Stimulated activated CD4-positive, alpha-beta T cell treated with anti-CD3 and anti-CD28 coated beads, Interleukin-2, amount 100 ng/mL, for 24 hours (primary cell): ENCODE data around the gene CBL.

Experiments
- DNase-seq, 2 donors: peaks; one replicate each; pipeline ENCODE4 v3.0.0-alpha.2; 2020

CBL gene

DNA sequence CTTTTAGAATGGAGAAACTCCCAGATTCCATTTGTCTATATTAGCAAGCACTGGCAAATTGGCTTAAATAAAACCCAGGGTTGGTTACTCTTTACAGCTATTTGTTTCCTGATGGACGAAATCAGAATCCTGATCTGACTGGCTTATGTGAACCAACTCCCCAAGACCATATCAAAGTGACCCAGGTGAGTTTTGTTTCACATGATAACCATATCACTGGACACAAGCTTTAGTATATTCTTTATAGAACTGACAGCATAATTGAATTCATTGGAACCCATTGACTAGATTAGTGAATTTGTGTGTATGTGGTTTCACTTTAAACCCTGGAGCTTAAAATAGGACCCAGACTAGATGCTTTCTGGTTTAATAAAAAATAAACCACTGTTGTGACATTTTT lies 71.5 kb downstream of the CBL start:
- DNase-seq = no peak

DNA sequence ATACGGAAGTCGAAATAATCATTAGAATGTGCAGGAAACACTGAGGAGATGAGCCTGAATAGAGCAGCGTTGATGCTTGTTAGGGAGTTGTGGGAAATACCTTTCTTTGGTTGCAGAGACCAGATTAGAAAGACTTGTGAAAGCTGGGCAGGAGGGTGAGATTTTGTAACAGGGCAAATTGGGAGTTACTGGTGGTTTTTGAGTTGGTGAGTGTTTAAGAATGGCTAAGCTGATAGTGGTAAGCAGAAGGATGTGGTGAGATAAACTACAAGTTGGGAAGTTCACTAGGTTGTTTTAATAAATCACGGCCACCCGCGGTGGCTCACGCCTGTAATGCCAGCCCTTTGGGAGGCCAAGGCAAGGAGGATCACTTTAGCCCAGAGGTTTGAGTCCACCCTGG lies 76.4 kb downstream of the CBL start:
- DNase-seq = no peak

DNA sequence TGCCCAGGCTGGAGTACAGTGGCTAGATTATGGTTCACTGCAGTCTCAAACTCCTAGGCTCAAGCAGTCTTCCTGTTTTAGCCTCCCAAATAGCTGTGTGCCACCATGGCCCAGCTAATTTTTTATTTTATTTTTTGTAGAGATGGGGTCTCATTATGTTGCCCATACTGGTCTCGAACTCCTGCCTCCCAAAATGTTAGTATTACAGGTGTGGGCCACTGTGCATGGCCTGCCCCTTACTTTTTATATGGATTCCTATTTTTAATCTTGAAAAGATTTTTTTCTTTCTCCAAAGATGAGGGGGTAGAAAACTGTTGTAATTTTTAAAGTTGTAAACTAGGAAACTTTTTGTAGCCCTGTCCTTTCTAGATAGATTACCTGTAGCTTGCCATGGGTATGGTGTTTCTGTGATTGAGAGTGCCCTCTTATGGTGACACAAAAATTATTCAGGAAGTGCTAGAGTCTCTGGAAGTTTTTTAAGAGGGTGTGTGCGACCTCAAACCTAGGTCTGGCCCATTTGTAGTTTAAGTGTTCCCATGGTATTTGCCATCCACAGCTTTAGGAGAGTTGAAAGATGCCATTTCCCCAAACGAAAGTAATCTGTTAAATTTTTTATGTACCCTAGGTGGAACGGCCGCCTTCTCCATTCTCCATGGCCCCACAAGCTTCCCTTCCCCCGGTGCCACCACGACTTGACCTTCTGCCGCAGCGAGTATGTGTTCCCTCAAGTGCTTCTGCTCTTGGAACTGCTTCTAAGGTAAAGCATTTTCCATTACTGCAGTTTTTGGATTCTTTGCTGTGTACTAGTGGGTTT lies 78.4 kb downstream of the CBL start:
- no peak for DNase-seq

DNA sequence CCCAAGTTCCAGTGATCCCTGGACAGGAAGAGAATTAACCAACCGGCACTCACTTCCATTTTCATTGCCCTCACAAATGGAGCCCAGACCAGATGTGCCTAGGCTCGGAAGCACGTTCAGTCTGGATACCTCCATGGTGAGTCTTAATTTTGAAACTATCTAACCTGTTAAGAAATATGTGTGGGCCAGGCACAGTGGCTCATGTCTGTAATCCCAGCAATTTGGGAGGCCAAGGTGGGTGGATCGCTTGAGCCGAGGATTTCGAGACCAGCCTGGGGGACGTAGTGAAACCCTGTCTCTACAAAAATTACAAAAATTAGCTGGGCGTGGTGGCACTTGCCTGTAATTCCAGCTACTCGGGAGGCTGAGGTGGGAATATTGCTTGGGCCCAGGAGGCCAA lies 79.3 kb downstream of the CBL start:
- no peak for DNase-seq

DNA sequence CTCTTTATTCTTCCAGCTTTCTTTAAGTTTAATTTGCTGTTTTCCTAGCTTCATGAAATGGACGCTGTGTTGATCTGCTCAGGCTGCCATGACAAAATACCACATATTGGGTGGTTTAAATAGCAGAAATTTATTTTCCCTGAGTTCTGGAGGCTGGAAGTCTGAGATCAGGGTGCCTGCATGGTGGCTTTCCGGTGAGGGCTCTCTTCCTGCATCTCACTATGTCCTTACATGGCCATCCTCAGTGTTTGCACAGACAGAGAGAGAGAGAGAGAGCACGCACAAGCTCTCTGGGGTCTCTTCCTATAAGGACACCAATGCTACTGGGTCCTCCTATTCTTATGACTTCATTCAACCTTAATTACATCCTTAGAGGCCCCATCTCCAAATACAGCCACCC lies 82.1 kb downstream of the CBL start:
- DNase-seq = no peak

DNA sequence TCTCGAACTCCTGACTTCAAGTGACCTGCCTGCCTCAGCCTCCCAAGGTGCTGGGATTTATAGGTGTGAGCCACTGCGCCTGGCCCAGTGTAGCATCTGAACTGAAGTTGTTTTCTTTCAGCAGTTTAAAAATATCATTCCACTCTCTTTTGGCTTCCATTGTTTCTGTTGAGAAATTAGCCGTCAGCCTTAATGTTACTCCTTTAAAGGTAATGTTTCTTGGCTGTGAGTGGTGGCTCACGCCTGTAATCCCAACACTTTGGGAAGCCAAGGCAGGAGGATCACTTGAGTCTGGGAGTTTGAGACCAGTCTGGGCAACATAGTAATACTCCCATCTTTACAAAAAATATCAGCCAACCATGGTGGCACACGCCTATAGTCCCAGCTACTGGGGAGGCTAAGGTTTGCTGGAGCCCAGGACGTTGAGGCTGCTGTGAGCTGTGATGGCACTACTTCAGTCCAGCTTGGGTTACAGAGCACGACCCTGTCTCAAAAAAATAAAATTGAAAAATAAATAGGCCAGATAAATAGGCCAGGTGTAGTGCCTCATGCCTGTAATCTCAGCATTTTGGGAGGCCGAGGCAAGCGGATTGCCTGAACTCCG lies 84.9 kb downstream of the CBL start:
- no peak for DNase-seq

DNA sequence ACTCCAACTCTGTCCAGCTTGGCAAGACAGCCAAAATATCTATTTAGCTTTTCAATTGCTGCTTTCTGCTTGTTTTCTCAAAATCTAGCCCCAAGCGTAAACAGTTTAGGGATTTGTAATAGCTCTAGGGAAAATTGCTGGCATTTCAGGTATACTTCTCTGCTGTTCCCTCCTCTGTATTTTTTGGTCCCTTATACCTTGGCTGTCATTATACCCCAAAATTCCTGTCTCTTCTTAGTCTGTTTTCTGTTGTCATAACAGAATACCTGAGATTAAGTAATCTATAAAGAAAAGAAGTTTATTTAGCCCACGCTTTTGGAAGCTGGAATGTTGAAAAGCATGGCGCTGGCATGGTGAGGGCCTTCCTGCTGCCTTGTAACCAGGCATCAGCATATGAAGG lies 87.3 kb downstream of the CBL start:
- DNase-seq = no peak

DNA sequence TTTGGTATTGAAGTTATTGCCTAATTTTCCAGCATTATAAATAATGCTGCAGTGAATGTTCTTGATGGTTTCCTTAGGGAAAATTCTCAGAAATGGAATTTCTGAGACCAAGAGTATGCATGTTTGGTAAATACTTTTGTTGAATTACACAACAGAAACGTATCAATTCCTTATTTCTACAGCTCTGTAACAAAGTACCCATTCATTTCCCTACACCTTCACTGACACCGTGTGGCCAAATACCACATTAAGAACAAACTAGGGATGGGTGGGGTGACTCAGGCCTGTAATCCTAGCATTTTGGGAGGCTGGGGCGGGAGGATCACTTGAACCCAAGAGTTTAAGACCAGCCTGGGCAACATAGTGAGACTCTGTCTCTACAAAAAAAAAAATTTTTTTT lies 89.0 kb downstream of the CBL start:
- no peak for DNase-seq

DNA sequence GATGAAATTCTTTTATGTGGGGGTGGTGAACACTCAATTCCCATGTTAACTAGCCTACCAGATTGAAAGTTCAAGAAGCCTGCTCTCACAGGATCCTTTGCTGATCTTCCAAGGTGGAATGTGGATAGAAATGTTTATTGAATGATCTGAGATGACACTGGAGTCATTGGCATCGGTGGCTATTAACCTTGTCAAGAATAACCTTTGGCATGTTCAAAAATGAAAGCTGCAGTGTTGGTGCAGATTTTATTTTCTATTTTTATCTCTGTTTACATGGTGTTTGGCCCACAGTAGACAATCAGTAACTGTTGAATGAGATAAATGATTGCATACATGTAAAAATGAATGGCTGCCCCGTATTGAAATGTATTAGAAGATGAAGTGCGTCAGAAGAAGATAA lies 91.8 kb downstream of the CBL start:
- DNase-seq = no peak

DNA sequence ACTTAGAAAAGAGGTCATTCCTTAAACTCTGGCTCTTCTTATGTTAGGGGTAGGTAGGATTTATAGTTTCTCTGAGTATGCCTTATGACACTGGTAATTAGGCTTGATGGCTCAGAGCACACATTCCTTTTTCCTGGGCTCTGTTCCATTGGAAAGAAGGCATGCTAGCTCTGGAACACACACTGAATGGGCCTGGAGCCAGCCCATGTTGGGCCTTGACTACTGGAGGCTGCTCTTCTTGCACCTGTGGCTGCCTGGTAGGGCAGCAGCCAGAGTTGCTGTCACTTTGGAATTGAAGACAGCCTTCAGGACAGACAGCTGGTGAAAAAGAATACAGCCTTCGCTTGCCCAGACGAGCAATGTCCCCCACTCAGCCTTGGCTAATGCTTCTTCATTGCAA lies 92.6 kb downstream of the CBL start:
- DNase-seq = no peak

DNA sequence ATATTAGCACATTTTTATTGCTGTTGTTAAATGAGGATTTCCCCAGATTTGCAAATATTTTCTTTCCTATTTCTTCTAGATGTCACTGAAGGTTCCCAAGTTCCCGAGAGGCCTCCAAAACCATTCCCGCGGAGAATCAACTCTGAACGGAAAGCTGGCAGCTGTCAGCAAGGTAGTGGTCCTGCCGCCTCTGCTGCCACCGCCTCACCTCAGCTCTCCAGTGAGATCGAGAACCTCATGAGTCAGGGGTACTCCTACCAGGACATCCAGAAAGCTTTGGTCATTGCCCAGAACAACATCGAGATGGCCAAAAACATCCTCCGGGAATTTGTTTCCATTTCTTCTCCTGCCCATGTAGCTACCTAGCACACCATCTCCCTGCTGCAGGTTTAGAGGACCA lies 93.3 kb downstream of the CBL start:
- no peak for DNase-seq

DNA sequence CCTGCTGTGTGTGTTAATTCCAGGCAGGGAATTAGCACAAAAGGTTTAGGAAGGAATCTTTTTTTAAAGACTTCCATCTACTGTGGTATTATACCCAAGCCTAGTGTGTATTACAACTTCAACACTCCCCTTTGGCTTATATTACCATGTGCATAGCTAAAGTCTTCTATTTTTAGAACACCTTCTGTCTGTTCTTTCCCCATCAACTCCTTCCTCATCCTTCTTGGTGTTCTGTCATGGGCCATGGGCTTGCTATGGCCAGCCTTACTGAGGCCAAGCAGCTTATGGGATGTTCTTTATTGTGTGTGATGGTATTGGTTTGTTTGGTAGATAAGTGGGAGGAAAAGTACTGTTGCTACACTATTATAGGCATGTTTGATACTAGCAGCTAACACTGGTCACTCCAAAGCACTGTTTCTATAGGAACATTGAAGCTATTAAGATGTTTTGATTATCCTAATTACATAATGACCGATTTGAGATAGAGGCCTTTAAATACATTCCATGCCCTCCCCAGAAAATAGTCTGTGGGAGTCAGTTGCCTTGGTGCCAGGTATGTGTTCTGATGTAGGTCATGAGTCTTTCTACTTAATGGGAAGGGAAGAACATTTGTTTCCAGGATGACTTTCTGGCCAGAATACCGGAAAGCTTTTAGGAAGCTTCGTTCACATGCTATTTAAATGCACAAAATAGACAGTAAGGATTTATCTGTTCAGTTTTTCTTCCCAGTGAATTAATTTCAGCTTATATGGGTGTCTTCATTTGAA lies 94.2 kb downstream of the CBL start:
- no peak for DNase-seq

DNA sequence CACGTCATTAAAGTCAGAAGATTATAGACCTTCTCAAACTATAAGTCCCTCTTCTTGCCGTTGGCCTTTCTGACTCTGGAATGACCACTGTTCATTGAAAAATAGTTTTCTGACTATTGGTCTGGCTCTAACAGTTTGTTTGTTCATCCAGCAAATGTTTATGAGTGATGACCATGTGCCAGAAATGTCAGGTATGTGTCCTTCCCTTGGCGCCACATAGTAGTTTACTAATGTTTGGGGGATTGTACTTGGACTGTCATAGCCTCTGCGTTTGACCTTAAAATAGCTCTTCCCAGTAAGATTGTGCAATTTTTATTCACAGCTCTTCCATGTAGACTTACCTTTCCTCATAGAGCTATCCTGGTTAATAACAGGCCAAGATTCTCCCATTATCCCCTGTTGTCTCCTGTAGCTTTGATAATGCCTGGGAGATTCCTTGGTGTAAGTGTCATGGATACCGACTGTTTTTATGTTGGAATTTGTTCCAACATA lies 97.1 kb downstream of the CBL start:
- DNase-seq = no peak

DNA sequence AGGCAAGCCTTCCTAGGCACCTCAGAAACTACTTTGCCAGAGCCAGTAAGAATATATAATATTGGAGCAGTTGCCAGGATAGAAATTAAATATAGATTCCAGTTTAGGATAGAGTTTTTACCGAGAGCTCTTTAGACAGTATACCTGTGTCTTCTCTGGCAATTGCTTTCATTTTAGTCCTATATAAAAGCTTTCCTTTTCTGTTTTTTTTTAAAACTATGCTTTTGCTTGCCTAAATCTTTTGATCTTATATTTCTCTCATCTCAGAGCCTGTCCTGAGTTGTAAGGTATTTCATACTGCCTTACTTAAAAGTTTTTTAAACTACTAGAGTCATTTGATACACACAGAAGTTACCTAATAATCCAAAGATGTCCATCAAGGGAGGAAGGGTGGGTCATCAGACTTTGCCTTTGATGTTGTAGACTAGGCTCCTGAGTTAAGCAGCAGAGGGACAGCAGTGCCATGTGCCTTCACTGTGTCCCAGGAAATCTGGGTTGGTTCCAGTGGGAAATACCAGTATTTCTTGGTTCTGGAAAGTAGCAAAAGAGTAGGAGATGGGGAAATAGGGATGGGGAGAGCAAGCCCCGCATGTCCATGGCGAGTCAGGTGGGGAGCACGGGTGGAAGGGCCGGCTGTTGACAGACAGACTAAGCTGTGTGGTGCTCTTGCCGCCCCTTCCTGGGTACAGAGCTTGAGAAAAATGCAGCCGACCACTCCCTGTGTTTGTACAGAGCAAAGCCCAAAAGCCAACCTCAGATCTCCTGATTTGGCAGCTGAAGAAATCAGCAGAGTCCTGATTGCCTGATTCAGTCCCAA lies 99.6 kb downstream of the CBL start:
- no peak for DNase-seq

DNA sequence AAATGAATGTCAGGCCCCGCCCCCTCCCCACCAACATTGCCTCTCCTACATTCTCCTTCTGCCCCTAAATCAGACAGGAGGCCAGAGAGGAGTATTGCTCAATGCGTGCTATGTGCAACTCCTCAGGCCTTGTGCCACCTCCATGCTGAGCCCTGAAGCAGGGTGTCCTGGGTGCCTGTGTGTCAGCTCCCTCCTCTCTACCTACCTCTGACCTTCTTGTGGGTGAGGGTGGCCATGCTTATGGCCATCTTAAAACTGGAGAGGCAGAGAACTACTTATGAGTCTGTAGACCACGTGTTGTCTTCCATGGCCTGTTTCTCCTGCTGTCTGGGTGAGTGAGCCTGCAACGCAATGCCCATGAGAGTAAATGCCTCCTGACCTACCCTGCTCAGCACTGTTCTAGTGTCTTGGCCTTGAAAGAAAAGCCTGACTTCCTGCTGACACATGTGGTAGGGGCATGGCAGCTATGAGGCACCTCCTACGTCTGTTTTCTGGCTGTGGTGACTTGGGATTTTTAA lies 100.3 kb downstream of the CBL start:
- DNase-seq = no peak

DNA sequence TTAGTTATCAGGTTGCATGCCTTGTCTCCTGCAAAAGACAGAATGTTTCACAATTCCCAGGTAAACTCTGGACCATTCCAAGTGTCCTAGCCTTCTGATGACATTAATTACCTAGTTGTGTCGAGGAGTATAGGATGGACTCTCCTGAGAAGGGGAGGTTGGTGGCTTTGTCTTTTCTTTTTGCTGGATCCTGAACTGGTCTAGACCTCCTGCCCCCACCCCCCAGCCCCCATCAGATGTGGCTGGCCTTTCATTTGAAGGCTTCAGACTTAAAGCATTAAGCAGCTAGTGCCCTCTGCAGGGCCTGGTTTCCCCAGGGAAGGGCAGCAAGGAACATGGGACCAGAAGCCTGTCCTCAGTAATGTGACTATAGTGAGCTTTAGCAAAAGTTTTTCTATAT lies 101.1 kb downstream of the CBL start:
- DNase-seq = no peak

DNA sequence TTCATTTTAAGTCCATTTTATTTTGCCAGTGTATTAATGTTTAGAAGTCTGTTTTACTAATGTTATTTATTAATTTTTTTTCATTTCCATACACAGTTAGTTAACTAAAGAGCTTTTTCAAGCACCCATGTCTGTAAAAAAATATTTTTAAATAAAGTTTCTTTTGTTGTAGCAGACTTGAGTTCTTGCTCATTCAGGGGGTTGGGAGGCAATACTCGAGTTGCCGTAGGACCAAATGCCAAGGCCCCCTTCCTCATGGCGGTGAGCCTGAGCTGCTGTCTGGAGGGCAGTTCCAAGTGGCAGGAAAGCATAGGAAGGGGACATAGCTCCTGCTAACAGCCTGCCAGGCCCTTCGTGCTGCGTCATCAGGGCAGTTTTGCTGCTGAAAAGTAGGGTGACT lies 101.8 kb downstream of the CBL start:
- no peak for DNase-seq

DNA sequence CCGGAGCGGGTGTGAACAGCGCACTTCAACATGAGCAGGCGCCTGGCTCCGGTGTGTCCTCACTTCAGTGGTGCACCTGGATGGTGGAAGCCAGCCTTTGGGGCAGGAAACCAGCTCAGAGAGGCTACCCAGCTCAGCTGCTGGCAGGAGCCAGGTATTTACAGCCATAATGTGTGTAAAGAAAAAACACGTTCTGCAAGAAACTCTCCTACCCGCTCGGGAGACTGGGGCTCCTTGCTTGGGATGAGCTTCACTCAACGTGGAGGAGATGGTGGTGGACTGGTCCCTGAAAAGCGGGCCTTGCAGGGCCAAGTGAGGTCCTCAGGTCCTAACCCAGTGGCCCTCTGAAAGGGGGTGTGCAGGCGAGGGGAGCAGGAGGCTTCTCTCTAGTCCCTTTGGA lies 103.3 kb downstream of the CBL start:
- no peak for DNase-seq

DNA sequence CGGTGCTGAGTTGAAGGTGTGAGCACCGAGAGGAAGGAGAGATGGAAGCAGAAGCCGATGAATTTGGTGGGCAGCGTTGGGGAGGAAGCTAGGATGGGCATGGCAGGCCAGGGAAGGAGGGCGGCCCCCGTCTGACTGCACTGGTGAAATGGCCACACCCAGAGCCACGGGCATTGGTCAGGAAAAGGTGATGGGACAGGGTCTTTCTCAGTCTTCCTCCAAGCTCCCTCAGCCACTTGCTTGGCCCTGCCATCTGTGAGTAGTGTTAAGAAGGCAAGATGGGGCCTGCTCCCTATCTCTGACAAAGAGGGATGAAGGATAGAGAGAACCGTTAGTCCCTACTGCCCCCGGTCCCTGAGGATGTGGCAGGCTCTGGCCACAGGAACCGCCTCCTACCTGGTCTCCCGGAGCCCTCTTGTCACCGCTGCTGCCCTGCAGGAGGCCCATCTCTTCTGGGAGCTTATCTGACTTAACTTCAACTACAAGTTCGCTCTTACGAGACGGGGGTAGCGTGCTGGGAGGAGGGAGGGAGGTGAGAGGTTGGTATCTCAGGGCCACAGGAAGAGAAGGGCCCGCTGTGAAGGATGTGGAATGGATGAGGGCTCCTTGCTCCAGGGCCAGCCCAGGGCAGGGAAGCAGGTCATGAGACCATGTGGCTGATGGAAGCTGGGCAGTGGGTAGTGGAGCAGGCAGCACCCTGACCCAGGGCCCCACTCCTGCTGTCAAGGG lies 104.0 kb downstream of the CBL start:
- DNase-seq = no peak

DNA sequence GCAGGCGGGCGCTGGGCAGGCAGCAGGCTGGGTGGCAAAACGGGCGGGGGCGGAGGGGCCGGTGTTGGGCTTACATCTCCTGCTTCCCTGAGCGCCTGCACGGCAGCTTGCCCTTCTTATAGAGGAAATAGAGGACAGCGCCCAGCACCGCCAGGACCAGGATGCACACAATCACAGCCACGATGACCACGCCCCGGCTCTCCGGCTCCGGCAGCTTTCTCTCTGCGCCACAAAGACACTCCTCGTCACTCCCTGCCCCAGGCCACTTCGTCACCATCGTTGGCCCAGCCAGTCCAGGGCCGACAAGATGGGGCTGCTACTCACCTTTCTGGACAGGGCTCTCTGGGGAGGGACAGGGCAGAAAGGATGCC lies 104.5 kb downstream of the CBL start:
- DNase-seq = no peak

DNA sequence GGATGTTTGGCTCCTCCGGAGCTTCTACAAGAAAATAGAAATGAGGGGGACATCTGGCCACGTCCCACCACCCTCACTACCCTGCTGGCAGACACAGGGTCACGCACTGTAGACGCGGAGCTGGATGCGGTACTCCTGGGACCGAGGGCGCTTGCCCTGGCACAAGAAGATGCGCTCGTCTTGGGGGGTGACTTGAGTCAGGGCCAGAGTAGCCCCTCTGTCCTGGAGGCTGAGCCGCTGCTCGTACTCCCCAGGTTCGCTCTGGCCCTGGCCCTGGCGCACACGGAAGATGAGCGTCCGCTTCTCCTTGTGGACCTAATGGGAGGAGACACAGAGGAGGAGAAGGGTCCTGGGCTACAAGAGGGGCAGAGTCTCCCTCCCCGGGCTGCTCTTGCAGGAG lies 108.6 kb downstream of the CBL start:
- no peak for DNase-seq
